WERI-Rb-1 (cell line): ENCODE measurements around the gene APOL3.
"Not testable (repeated sequence)": the region's sequence is repeated elsewhere in the genome, so short reads cannot be mapped to it uniquely, and the experiment has no call there.

Experiments
- DNase-seq: peaks from one replicate; pipeline ENCODE4 v3.0.0-alpha.2; 2020
- H3K27ac ChIP-seq: fragments of 250-450 bp; sonication (Bioruptor Pico); 2 replicates; pipeline ENCODE4 v1.5.1; 2020; ENCODE audit warnings: mild to moderate bottlenecking, moderate library complexity
- H3K27me3 ChIP-seq: fragments of 250-450 bp; sonication (Bioruptor Pico); 2 replicates; pipeline ENCODE4 v1.5.1; 2021; ENCODE audit warnings: mild to moderate bottlenecking, low read depth, moderate library complexity; ENCODE audit not compliant: insufficient read depth, severe bottlenecking
- H3K36me3 ChIP-seq: fragments of 250-450 bp; sonication (Bioruptor Pico); 2 replicates; pipeline ENCODE4 v1.5.1; 2020; ENCODE audit warnings: mild to moderate bottlenecking, moderate library complexity
- H3K4me3 ChIP-seq: 2 replicates; pipeline ENCODE4 v1.5.1; 2011; ENCODE audit warnings: low read depth, mild to moderate bottlenecking, control low read depth, low read length
- H3K9me3 ChIP-seq: fragments of 250-450 bp; sonication (Bioruptor Pico); 2 replicates; pipeline ENCODE4 v1.5.1; 2021; ENCODE audit warnings: mild to moderate bottlenecking, moderate library complexity; ENCODE audit not compliant: severe bottlenecking
- TF ChIP-seq, protein P1 (sequence below): IDR thresholded peaks from 2 replicates; pipeline ENCODE4 v1.5.1; 2011; ENCODE audit warnings: low read depth, mild to moderate bottlenecking, control low read depth, inconsistent platforms, low read length

The APOL3 gene

DNA sequence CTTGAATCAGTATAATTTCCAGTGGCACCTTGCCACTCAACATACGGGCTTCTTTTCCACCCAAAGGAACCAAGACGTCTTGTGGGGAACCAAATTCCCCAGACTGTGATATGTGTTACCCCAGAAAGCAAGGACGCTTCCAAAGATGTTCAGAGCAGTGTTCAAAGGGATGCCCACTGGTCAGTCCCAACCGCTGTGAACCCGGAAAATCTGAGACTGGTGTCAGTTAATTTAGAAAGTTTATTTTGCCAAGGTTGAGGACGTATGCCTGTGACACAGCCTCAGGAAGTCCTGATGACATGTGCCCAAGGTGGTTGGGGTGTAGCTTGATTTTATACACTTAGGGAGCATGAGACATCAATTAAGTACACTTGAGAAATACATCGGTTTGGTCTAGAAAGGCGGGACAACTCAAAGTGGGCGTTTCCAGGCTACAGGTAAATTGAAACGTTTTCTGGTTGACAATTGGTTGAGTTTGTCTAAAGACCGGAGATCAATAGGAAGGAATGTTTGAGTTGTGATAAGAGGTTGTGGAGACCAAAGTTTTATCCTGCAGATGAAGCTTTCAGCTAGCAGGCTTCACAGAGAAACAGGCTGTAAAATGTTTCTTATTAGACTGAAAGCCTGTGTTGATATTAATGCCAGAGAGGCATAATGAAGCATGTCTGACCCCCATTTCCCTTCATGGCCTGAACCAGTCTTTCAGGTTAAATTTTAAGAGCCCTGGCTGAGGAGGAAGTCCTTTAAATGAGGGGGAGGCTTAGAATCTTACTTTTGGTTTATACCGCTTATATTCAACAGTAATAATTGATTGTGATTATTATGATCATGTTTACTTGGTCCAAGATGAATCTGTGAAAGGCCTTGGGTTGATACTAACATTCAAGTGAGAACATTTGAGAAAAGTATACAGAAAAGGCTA is 6.8 kb downstream of the APOL3 start:
- Histone ChIP-seq H3K27me3 (peaks cover 2% of the 10 kb centered on the region), H3K4me3 (no peak overlapping the region), H3K9me3 (no peaks in the 10 kb centered on the region), H3K27ac (no peak overlapping the region), H3K36me3 (no peaks in the 10 kb centered on the region)
- TF ChIP-seq, protein P1, sequence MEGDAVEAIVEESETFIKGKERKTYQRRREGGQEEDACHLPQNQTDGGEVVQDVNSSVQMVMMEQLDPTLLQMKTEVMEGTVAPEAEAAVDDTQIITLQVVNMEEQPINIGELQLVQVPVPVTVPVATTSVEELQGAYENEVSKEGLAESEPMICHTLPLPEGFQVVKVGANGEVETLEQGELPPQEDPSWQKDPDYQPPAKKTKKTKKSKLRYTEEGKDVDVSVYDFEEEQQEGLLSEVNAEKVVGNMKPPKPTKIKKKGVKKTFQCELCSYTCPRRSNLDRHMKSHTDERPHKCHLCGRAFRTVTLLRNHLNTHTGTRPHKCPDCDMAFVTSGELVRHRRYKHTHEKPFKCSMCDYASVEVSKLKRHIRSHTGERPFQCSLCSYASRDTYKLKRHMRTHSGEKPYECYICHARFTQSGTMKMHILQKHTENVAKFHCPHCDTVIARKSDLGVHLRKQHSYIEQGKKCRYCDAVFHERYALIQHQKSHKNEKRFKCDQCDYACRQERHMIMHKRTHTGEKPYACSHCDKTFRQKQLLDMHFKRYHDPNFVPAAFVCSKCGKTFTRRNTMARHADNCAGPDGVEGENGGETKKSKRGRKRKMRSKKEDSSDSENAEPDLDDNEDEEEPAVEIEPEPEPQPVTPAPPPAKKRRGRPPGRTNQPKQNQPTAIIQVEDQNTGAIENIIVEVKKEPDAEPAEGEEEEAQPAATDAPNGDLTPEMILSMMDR: no peak
- no peak for DNase-seq

DNA sequence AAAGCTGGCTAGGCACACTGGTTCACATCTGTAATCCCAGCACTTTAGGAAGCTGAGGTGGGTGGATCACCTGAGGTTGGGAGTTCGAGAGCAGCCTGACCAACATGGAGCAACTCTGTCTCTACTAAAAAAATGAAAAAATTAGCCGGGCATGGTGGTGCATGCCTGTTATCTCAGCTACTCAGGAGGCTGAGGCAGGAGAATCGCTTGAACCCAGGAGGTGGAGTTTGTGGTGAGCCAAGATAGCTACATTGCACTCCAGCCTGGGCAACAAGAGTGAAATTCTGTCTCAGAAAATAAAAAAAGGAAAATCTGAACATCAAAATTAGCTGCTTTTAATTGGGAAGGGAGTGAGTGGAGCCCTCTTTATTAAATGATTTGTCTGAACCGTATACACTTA is 7.7 kb downstream of the APOL3 start:
- not testable (repeated sequence) for DNase-seq, H3K27ac ChIP-seq, H3K9me3 ChIP-seq, H3K27me3 ChIP-seq, H3K36me3 ChIP-seq, H3K4me3 ChIP-seq

DNA sequence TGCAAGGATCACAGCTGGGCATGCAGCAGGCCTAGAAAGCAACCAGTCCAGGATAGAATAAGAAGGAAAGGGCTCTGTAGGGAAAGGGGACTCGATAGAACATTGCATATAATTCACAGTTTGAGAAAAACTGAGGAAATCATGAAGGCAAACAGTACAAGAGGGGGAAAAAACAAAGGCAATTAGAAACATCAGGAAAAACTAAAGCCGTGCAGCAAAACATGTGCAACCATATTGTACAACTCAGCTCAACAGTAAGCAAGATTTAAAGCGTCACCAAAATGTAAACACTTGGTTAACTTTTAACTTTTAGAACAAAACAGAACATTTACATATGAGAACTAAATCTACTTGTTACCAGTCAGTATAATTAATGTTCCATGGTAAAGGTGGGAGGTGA is 8.5 kb downstream of the APOL3 start:
- H3K4me3 ChIP-seq: no peak overlapping the region
- no peaks in the 10 kb centered on the region for H3K9me3 ChIP-seq
- no peak overlapping the region for H3K27ac ChIP-seq
- H3K27me3 ChIP-seq: peaks cover 2% of the 10 kb centered on the region
- TF ChIP-seq, protein P1: no peak
- H3K36me3 ChIP-seq: no peaks in the 10 kb centered on the region
- no peak for DNase-seq

DNA sequence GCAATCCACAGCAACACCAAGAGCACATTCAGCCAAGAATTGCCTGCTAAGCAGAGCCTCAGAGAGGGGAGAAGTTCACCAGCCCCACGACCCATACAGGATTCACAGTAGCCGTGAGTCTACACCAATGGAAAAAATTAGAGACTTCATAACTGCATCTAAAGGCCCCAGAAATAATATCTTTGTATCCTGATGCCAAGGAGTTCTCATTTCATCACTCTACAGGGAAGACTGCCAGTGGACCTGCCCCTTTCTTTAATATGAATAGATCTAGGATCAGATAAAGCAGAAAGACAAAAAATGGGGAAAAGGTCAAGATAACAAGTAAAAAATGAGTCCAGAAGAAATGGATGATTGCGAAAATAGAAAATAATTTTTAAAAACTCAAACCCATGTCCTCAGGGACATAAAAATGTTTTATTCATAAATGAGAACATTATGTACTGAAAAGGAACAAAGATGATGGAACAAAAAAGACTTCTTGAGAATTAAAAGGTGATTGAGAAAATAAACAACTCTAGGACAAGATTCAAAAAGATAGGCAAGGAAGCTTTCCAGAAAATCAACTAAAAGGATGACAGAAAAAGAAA is 9.5 kb downstream of the APOL3 start:
- Histone ChIP-seq H3K9me3 (no peaks in the 10 kb centered on the region), H3K27ac (no peak overlapping the region), H3K27me3 (peaks cover 2% of the 10 kb centered on the region), H3K4me3 (no peak overlapping the region), H3K36me3 (no peaks in the 10 kb centered on the region)
- no peak for DNase-seq
- TF ChIP-seq, protein P1: no peak

DNA sequence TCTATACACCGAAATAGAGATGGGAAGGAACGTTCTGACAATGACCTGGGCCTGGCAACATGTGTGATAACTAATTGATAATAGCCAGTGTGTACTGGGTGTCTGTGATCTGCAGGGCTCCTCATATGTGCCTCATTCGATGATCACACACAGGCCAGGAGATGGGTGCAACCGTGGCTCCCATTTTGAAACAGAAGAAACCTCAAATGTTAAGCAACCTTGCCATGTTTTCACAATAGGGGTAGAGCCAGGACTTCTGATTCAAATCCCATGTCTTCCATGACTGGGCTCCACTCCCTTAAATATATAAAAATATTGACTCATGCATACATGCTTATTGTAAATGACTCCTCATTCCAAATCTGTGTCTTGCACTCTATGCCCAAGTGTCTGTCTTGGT is 11.1 kb downstream of the APOL3 start:
- Histone ChIP-seq H3K36me3 (no peaks in the 10 kb centered on the region), H3K27ac (no peak overlapping the region), H3K27me3 (peaks cover 2% of the 10 kb centered on the region), H3K9me3 (no peaks in the 10 kb centered on the region), H3K4me3 (no peak overlapping the region)
- no peak for DNase-seq
- TF ChIP-seq, protein P1: no peak

DNA sequence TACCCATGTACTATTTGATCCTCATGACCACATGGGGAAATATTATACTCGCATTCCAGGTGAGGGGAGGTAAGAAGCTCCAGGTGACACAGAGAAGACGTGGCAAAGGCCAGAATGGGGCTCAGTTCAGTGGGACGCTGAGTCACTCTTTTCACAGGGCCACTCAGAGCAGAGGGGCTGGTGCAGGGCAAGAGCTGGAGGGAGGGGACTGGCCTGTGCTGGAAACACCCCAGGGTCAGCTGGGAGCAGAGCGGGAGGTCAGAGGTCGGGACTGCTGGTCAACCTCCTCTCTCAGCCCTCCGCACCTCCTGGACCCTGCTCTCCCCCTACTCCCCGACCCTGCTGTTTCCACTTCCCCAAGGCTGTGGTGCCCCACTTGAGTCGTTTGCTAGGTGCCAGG is 12.1 kb downstream of the APOL3 start:
- Histone ChIP-seq H3K27me3 (peaks cover 2% of the 10 kb centered on the region), H3K9me3 (no peaks in the 10 kb centered on the region), H3K4me3 (no peak overlapping the region), H3K27ac (no peak overlapping the region), H3K36me3 (no peaks in the 10 kb centered on the region)
- TF ChIP-seq, protein P1: no peak
- no peak for DNase-seq
